SIG-M5 treated with dmso at 0.1 percent for 504 hours (cell line): ENCODE results near the gene TMPRSS2.

Experiments
- DNase-seq: peaks from one replicate; lab custom pipeline; 2025; ENCODE audit not compliant: unreplicated experiment; lab: John Stamatoyannopoulos, UW

Gene TMPRSS2

DNA sequence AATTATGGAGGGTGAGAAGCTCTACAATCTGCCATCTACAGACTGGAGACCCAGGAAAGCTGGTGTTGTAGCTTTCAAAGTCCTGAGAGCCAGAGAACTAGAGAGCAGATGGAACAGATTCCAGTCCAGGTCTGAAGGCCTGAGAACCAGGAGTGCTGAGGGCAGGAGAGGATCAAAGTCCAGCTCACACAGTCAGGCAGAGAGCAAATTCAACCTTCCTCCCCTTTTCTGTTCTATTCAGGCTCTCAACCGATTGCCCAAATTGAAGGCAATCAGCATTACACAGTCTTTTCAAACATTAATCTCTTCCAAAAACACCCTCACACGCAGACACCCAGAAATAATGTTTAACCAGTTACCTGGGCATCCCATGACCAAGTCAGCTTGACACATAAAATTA, 2.5 kb upstream of the TMPRSS2 start:
- DNase-seq = no peak

DNA sequence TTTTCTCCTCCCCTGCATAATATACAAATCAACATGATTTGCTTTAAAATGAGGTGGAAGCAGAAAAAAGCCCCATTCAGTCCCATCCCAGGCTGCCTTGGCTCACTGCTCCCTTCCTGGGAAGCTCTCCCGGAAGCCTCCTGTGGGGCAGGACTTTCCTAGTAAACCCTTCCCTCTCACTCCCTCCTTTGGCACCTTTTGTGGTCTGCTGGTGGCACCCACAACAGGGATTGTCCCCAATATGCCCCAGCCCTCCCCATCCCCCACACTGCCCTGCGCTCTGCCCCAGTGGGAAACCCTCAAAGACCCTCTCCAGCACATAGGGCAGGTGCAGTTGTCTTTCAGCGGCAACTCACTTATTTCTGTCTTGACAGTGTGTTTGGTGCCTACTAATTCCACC, 1.8 kb upstream of the TMPRSS2 start:
- no peak for DNase-seq

DNA sequence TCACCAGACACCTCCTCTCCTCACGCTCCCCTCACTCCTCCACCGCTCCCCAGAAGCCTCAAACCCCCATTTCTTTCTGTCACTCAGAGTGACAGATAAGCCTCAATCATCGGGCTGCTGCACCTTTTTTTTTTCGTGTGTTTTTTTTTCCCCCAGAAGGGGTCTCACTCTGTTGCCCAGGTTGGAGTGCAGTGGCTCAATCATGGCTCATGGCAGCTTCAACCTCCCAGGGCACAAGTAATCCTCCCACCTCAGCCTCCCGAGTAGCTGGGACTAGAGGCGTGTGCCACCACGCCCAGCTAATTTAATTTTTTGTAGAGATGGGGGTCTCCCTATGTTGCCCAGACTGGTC, 1.2 kb upstream of the TMPRSS2 start:
- no peak for DNase-seq

DNA sequence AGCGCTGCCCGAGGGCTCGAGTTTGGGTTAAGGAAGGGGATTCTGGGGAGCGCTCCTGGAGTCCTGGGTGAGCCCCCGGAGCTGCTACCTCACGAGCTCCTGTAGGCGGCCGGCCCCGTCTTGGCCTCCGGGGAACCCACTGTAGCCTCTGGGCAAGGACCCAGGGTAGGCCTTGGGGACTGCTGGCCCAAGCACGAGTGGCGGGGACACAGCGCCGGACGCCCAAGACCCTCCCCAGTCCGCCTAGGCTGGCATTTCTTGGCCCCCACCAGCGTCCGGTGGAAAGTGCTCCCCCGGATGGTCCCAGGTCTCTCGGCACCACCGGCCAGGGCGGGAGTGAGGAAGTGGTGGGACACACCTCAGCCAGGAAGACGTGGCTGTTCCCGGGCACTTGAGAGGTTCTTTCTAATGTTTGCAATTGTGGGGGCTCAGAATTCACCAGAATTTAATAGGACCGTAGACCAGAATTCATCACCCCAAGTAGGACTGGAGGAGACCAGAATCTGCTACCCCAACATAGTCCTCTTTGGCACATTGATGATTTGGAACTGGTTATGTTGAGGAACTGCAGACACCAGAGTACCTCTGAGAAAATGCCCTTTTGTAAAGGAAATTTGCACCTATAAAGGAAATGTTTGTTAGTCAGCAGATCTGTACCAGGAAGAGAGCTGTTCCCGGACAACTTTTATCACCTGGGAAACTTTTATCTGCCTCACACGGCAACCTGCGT, 622 bp upstream of the TMPRSS2 start:
- no peak for DNase-seq

DNA sequence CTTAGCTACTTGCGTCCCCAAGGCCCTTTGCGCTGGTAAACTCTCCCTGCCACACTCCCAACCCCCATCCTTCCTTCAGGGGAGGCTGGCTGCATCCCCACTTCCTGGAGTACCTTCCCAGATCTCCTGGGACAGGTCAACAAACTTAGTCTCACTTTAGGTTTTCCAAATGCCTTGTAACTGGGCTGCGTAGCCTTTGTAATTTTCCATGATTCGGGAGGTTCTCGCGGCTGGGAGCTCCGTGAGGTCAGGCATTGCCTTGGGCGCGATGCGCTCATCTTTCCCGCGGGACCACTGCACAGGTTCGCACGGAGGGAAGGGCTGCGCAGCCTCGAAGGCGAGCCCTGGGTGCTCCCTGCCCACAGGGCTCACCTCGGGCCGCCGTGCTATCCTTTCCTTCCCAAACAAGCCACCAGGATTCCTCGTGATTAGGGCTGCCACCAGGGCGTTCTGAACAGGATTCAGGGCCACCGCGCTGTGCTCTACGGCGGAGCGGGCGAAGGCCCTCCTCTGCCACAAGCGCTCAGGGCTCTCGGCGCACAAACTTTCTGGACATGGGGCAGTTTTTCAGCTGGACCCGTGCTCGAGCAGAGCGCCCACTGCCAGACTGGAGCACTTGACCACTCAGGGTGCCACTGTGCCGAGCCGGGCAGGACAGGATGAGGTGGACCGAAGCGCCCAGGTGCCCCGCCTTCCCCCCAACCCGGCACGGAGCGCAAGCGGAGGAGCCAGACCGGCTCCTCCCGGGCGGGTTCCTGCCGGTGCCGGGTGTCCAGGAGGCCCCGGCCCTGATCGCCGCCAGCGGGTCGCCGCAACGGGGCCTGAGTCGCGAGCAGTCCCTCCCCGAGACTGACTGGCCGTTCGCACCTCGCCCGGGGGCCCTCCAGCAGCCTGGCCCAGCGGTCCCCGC, 1.1 kb downstream of the TMPRSS2 start:
- DNase-seq = no peak

DNA sequence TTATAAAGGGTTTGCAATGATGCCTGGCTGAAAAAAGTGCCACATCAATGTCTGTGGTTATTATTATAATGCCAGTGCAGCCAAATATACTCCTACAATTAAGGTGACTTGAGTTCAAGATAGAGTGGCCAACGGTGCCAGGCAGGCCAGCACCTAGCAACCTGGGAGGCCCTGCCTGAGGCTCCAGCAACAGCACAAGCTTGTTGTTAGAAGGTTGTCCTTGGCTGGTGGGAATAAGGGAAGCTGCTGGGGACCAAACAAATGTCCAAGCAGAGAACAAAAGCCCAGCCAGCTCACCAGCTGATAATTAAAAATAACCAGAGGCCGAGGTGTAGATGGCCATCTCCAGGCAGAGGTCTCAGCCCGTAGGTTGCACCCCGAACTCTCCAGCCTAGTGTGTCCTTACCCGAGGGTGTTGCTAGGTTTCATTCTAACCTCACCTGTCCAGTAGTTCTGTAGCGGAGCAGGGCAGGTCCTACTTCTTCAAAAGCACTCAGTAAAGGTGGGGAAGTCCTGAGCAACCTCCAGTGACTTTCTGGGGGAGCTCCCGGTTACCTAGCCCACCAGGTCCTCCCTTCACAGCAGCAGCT, 1.9 kb downstream of the TMPRSS2 start:
- no peak for DNase-seq

DNA sequence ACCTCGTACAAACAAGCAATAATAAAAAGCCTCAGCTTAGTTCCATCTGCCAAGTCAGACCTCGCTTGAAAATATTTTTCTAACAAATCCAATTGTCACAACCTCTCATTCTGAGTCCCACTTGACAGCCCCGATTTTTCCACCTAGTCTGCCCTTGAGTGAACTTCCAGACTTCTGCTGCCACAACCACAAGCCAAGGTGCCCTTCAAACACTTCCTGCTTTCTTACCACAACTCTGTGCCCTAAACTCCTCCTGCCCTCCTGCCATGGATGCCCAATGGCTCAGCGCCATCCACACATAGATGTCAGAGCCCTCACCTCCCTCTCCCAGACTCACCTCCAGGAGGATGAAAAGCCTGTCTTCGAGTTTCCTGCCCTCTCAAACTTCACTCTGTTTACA, 3.9 kb downstream of the TMPRSS2 start:
- DNase-seq = no peak

DNA sequence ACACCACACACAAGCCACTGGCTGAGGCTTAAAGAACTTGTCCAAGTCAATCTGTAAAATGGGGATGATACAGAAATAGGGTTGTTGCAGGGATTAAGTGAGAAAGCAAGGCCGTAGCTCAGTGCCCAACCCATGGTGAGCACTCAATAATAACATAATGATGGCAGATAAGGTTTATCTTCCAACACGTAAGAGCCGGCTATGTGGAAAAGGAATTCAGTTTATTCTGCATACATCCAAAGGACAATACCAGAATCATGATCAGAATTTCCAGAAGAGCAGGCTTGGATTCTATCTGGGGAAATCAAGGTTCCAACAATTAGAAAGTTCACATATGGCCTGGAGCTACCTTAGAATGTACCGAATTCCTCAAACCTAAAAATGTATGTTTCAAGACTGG, 4.6 kb downstream of the TMPRSS2 start:
- no peak for DNase-seq

DNA sequence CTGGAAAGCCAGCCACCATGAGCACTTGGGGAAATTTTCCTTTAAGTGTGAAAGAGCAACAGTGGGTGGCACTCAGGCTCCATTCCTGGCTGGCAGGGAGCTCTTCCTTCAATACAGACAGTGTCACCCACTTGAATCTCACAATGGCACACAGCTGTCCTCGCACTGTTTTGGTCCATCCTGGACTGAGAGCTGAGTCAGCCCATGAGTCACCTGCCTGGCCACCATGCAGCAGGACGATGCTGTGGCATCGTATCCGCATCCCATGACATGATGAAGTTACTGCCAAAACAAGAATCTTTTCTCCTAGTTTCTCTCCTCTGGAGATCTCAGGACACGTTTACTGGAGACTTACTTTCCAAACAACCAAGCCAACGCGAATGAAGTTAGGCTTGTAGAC, 6.0 kb downstream of the TMPRSS2 start:
- DNase-seq = no peak

DNA sequence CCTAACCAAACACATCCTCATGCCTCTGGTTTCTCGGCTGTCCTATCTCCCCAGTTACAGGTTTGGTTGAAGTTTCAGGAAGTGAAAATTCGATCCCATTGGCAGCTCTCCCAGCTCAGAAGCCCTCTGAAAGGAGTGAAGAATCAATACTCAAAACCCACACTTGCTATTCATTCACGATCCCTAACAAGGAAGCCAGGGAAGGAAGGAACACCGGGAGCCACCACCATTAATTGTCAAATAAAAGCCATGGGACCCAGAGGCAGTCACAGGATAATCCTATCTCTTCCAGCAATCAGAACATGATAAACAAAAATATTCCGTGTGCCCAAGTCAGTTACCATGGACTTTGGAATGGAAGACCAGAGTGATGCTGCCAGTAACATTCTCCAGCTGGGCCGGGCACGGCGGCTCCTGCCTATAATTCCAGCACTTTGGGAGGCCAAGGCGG, 7.0 kb downstream of the TMPRSS2 start:
- DNase-seq = no peak

DNA sequence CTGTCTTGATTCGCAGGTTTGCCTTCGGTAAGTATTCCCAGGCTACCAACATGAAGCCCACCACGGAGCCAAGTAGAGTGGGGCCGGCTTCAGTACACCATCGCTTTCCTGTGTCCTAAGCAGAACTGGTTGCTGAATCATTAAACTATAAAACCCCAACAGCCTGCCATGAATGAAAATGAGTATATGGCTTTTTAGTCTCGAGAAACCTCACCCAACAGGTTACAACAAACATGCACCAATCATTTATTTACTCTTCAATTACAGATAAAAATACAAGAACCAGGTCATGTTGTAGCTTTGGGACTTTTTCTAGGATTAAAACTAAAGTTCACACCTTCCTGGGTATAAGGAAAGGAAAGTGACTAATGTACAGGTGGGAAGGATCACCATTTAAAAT, 7.6 kb downstream of the TMPRSS2 start:
- DNase-seq = no peak

DNA sequence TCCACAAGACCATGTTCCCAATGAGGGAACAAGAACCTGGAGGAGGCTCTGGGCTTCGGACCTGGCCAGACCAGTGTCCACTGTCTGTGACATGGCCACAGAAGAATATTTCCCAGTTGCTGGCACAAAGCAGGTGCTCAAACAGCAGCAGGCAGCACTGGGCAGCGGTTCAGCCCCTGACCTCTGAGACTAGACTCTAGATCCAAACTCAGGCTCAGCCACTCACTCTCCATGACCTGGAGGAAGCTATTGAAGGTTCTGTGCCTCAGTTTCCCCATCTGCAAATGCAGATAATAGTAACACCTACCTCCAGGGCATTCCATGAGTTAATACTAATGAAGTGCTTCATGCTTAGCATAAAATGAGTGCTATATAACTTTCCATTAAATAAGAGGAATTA, 8.0 kb downstream of the TMPRSS2 start:
- no peak for DNase-seq

DNA sequence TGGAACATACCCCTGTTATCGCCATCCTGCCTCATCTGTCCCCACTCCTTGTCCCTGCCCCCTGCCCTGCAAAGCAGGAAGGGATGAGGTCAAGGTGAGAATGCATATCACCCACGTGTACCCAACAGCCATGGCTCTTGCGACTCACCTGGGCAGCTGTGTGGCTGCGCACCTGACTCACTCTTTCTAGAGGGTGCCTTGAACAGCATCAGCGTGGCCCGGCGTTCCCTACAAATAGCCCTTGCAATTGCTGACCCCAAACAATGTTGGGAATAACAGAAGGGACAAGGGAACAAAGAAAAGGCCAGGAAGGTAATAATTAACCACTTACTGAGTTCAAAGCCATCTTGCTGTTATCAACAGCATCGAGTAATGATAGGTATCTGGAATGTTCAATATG, 10.2 kb downstream of the TMPRSS2 start:
- DNase-seq = no peak

DNA sequence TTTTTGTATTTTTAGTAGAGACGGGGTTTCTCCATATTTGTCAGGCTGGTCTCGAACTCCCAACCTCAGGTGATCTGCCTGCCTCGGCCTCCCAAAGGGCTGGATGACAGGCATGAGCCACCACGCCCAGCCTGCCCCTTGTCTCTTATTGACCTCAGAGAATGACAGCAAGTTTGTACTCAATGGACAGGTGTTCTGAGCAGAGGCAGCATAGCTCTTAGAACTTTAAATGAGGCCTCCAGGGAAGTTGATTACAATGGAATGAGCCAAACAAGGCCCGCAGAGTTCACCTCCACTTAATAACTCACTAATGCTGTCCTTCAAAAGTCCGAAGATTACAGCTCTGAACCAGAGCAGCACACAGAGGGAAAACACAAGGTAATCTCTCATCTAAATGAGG, 10.9 kb downstream of the TMPRSS2 start:
- no peak for DNase-seq

DNA sequence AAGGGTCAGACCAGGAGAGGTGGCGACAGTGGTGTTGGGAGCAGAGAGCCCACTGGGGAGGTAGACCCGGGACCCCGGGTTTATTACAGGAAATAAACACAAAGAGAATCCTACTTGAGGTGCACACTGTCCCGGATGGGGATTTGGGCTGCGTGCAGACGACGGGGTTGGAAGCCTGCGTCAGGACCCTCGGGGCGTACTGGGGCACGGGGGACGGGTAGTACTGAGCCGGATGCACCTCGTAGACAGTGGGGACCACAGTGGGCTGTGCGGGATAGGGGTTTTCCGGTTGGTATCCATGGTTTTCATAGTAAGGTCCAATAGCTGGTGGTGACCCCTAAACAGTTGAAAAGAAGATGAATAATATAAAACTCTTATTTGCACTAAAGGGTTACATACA, 13.7 kb downstream of the TMPRSS2 start:
- DNase-seq = no peak

DNA sequence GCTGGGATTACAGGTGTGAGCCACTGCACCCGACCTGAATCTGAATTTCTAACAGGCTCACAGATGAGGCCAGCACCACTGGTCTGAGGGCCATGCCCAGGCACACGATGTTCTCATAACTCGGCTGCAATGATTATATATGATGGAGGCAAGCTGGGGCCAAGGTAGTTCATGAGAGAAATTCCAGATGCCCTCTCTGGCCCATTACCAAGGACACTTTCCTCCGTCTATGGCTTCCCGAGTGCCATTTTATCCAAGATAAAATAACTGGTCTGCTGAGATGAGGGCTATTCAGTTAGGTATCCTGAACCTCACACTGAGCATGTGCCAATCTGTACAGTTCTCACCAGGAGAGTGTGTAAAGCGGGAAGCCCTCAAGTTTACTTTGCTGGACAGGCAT, 16.5 kb downstream of the TMPRSS2 start:
- no peak for DNase-seq

DNA sequence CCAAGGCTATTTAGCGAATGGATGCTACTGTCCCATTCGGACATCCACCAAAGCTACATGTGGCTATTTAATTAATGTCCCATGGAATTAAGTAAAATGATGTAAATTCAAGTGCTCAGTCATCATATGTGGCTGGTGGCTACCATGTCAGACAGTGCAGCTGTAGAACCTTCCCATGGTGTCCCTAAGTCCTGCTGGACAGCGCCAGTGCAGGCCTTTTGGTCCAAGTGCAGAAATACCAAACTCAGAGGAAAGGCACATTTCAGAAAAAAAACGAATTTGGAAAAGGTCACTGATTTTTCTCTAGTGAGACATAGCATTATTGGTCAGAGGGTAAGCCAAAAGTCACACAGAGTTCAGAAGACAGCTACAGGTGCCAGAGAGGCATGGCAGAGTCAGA, 17.6 kb downstream of the TMPRSS2 start:
- DNase-seq = no peak

DNA sequence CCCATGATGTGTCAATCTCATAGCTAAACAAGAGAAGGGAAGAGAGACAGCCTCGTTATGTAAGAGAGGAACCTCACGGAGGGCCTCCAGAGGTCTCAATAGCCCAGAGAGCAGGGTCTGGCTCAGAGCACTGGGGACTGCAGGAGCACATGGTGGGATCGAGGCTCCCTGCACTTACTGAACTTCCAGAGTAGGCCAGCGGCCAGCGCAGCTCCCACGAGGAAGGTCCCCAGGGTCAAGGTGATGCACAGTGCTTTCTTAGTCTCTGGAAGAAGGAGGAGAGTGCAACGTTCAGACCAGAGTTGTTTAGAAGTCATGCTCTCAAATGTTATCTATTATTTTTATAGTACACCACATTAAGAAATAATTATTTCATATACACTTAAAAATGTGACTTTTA, 18.6 kb downstream of the TMPRSS2 start:
- no peak for DNase-seq

DNA sequence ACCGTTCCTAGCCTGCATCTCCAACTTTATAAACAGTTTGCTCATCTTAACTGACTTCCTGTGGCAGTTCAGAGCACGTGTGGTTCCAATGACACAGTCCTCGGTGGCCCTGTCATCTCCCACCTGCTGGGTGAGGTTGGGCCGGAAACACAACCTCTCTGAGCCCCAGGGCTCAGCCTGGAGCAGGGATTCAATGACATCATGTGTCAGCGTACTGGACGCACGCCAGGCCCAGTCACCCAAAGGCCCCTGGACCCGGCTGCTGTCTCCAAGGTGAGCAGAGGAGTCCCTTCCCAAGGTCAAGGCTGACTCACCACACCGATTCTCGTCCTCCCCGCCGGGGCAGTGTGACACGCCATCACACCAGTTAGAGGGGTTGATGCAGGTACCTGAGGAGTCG, 19.9 kb downstream of the TMPRSS2 start:
- no peak for DNase-seq

DNA sequence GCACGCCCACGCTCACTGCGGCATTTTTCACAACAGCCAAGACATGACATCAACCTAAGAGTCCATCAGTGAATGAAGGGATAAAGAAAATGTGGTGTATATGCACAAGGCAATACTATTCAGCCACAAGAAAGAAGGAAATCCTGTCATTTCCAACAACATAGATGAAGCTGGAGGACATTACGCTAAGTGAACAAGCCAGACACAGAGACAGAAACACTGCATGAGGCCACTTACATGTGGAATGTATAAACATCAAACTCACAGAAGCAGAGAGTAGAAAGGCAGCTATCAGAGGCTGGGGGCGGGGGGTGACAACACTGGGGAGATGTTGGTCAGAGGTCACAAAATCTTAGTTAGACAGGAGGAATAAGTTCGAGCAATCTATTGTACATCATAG, 20.9 kb downstream of the TMPRSS2 start:
- DNase-seq = no peak

DNA sequence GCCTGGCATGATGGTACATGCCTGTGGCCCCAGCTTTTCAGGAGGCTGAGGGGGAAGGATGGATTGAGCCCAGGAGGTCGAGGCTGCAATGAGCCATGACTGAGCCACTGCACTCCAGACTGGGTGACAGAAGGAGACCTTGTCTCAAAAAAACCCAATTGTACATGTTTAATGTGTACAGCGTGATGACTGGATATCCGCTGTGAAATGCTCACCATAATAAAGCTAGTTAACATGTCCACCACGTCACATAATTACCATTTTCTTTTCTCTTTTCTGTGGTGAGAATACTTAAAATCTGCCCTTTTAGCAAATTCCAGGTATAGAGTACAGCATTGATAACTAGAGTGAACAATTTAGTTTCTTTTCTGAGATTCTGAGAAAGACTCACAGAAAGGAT, 24.0 kb downstream of the TMPRSS2 start:
- DNase-seq = no peak

DNA sequence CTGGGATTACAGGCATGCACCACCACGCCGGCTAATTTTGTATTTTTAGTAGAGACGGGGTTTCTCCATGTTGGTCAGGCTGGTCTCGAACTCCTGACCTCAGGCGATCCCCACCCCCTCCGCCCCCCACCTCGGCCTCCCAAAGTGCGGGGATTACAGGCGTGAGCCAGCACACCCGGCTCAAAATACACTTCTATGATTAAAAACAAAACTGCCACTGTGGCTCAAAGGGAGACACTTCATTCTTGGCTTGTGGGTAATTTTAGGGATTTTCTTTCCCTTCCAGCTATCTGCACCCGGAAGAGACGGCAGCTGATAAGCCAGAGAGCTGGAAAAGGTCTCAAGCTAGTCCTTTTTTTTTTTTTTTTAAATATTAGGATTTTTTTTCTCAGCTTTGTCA, 24.5 kb downstream of the TMPRSS2 start:
- no peak for DNase-seq
